Loucy (cell line): Measurements from ENCODE around the gene FAM98A.

Source experiments
- CTCF ChIP-seq: fragments of 200-600 bp; sonication (generic); conservative IDR thresholded peaks from 2 replicates; pipeline ENCODE4 v1.5.1; 2014; ENCODE audit warnings: mild to moderate bottlenecking, antibody characterized with exemption, low read length
- EZH2phosphoT487 ChIP-seq: fragments of 200-600 bp; IDR thresholded peaks from 2 replicates; pipeline ENCODE4 v1.6.1; 2018; ENCODE audit warnings: antibody characterized with exemption, mild to moderate bottlenecking, moderate library complexity, borderline replicate concordance

DNA sequence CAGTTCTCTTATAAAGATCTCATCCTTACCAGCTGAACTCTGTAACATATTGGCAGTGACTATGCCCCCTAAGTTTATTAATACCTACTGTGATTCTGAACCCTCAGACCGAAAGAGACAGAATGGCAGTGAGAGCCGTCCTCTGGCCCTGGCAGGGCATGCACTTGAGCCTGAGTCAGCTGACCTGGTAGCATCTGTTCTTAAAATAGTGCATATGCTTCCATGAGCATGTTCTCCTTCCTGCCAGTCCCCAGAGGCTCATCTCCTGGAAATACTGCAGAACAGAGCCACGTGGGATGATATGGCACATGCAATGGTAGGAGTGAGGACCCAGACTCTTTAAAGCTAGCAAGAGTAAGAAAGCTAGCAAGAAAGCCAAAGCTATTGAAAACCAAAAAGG, 63.7 kb downstream of the FAM98A start:
- TF ChIP-seq CTCF (no peak), EZH2phosphoT487 (no peak)
